ENCODE results near the gene GPR160.

The GPR160 gene

DNA sequence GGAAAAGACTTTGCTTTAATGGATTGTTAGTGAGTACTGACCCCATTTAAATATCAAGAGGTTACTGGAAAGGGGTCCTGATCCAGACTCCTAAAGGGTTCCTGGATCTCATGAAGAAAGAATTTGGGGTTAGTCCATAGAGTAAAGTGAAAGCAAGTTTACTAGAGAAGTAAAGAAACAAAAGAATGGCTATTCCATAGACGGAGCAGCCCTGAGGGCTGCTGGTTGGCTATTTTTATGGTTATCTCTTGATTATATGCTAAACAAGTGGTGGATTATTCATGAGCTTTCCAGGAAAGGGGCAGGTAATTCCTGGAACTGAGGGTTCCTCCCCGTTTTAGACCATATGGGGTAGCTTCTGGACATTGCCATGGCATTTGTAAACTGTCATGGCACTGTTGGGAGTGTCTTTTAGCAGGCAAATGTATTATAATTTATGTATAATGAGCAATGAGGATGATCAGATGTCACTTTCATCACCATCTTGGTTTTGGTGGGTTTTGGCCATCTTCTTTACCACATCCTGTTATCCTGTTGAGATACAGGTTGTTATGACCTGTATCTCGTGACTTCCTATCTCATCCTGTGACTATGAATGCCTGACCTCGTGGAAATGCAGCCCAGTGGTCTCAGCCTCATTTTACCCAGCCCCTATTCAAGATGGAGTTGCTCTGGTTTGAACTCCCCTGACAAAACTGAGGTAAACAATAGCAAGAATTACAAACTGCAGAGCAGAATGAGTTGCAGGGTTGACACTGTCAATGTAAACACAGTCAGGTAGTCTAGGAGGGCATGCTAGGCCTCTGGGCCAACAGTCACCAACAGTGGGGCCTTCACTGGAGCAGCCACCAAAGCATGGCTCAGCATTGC, 10.3 kb upstream of the GPR160 start:
- TF ChIP-seq, protein P1, sequence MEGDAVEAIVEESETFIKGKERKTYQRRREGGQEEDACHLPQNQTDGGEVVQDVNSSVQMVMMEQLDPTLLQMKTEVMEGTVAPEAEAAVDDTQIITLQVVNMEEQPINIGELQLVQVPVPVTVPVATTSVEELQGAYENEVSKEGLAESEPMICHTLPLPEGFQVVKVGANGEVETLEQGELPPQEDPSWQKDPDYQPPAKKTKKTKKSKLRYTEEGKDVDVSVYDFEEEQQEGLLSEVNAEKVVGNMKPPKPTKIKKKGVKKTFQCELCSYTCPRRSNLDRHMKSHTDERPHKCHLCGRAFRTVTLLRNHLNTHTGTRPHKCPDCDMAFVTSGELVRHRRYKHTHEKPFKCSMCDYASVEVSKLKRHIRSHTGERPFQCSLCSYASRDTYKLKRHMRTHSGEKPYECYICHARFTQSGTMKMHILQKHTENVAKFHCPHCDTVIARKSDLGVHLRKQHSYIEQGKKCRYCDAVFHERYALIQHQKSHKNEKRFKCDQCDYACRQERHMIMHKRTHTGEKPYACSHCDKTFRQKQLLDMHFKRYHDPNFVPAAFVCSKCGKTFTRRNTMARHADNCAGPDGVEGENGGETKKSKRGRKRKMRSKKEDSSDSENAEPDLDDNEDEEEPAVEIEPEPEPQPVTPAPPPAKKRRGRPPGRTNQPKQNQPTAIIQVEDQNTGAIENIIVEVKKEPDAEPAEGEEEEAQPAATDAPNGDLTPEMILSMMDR (IDR thresholded peaks at IDR 0.05; ENCODE audit: low read depth, low read length): no peak
- no peak overlapping the region for H3K4me3 ChIP-seq (ENCODE audit: low read depth, low read length)

- H3K4me3 ChIP-seq (ENCODE audit: low read depth, low read length): no peak overlapping the region
- TF ChIP-seq, protein P1 (IDR thresholded peaks at IDR 0.05; ENCODE audit: low read depth, low read length): no peak
Measured at GRCh38 chr3:170033489-170033888, 4.3 kb upstream of the GPR160 start.

DNA sequence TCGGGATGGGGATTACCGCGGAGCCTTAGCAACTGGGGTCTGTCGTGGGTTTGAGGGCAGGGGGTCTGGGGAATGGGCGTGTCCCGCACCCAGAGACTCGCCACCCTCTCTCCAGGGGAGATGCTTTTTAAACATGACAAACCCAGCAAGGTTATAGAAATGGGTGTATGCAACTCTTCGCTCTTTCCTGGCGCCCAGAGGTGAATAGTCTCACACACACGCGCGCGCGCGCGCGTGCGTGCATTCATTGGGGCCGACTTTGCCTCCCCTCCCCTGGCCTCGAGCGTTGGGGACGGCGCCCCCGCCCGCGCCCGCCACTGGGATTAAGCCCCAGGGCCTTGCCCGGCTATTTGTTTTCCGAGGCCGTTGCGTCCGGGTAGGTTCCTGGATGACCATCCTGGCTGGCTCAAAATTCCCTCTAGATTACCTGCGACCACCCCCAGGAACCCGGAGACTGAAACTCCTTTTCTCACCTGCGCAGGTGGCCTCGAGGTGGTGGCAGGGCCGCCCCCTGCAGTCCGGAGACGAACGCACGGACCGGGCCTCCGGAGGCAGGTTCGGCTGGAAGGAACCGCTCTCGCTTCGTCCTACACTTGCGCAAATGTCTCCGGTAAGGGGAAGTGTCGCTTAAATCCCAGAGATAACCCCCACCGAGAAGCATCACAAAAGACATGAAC, 777 bp downstream of the GPR160 start:
- H3K4me3 ChIP-seq (ENCODE audit: low read depth, low read length): peak overlapping the region; percentile 47
- TF ChIP-seq, protein P1 (IDR thresholded peaks at IDR 0.05; ENCODE audit: low read depth, low read length): no peak

DNA sequence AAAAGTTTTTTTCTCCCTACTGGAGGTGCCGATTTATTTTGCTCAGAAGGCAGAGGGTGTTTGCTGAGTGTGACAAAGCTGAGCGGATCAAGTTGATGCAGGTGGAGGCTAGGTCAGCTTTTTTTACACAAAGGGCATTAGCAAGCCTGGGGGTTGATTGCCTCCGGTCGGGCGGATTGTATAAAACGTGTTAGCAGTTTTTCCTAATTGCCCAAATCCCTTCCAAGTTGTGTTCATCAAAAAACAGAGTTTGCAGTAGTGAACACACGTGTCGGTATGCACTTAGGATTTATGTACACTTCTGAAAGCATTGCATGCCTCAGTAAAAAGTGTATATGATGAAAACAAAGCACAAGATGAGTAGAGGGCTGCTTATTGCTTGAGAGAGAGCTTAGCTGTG, 2.6 kb downstream of the GPR160 start:
- TF ChIP-seq, protein P1 (IDR thresholded peaks at IDR 0.05; ENCODE audit: low read depth, low read length): no peak
- H3K4me3 ChIP-seq (ENCODE audit: low read depth, low read length): no peak overlapping the region

DNA sequence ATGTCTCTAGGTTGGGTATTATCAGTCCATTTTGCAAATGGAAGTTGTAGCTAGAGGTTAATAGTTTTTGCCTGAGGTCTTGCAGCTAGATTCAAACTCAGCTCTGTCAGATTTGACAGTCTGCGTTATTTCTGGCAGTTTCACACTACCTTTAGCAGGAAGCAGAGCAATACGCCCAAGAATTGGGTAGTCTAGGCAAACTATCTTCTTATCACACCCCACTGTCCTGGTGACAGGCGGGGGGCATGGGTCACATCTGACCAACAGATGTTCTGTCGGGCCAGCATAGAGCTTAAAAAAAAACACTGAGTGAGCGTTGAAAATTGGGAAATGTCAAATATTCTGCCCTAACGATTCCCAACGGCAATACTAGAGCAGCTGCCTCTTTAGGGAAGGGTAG, 5.7 kb downstream of the GPR160 start:
- TF ChIP-seq, protein P1 (IDR thresholded peaks at IDR 0.05; ENCODE audit: low read depth, low read length): no peak
- no peak overlapping the region for H3K4me3 ChIP-seq (ENCODE audit: low read depth, low read length)

DNA sequence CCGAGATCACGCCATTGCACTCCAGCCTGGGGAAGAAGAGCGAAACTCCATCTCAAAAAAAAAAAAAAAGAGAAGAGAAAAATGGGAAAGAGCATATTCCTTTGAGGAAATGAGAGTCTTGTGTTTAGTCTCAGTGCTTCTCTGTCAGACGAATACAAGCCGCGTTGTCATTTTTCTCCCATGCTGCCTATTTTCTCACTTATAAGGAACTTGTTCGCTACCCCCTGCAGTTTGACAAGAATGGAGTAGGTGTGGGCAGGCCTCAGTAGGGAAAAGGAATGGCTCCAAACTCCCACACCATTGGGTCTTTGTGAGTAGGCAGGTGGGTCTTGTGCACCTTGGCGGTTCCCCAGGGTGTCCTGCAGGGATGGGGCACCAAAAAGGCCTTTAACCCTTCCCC, 6.5 kb downstream of the GPR160 start:
- H3K4me3 ChIP-seq (ENCODE audit: low read depth, low read length): no peak overlapping the region
- TF ChIP-seq, protein P1 (IDR thresholded peaks at IDR 0.05; ENCODE audit: low read depth, low read length): no peak

DNA sequence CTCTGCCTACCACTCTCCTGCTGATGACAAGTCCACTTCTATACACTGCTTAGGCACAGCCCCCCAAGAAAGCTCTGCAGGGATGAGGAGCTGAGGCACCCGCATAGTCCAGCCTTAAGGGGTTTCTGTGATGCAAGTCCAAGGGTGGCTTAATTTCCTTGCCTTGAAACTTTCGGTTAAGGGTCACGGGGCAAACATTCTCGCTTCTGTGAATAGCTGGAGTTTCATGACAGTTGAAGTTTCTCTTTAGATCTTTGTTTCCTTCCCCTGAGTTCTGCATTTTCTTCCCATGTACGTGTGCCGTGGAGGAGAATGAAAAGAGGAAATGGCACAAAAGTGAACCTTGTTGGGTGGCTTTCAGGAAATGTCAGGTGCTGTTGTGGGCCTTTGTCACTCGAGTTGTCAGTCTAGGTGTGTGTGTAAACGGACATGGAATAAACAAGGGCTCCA, 7.0 kb downstream of the GPR160 start:
- H3K4me3 ChIP-seq (ENCODE audit: low read depth, low read length): no peak overlapping the region
- TF ChIP-seq, protein P1 (IDR thresholded peaks at IDR 0.05; ENCODE audit: low read depth, low read length): no peak
